A204.1 (cell line): ENCODE results near the gene IFNL2.
"Not testable (repeated sequence)": the region's sequence is repeated elsewhere in the genome, so short reads cannot be mapped to it uniquely, and the experiment has no call there.

Experiments
- FAIRE-seq: peaks from 2 replicates; lab custom pipeline; 2012; peaks lifted over from hg19 to GRCh38; lab: Jason Lieb, UNC

Gene IFNL2

DNA sequence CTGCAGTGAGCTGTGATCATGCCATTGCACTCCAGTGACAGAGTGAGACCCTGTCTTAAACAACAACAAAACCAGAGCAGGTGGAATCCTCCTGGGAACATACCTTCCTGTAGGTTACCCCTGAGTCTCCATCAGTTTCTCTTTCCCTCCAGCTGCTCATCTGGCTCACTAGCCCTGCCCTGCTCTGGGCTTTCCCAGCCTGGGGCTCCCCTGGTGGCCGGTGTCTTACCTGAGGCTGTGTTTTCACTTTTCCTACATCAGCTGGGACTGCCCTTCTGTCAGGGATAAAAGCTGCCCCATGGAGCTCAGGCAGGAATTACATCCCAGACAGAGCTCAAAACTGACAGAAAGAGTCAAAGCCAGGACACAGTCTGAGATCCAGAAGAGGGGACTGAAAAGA, at the start of gene IFNL2:
TSS of gene IFNL2 (plus strand) at position 312 of the 400 bp plus-strand sequence. CDS start 173 bp downstream, outside the sequence.
- FAIRE-seq: not testable (repeated sequence)

DNA sequence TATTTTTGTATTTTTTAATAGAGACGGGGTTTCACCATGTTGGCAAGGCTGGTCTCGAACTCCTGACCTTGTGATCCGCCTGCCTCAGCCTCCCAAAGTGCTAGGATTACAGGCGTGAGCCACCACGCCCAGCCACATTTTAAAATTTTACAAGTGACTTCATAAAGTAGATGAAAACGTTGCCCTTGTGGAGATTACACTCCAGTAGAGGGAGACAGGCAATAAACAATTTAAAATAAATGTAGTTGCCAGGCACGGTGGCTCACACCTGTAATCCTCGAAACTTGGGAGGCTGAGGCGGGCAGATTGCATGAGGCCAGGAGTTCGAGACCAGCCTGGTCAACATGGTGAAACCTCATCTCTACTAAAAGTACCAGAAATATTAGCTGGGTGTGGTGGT, 49.1 kb upstream of the IFNL2 start:
- FAIRE-seq: not testable (repeated sequence)

DNA sequence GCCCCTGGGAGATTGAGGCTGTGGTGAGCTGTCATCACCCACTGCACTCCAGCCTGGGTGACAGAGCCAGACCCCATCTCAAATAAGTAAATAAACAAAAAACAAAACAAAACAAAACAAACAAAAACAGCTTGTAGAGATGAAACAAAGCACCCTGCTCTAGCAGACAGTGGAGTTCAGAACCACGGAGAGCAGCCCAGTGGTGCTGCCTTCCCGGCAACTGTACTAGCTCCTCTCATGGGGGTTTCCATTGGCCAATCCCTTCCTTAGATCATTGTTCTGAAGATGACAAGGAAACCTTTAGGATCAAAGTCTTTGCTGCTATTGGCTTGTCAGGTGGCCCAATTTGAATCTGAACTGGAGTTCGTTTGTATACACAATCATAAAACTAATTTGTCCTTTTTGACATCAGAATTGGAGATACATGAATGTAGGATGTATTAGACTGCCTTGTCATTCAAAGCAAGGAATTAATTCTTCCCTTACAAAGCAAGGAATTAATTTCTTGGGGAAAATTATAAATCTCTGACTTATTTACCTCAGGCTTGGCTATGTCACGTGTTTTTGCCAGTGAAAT, 44.4 kb upstream of the IFNL2 start:
- FAIRE-seq: no peak

DNA sequence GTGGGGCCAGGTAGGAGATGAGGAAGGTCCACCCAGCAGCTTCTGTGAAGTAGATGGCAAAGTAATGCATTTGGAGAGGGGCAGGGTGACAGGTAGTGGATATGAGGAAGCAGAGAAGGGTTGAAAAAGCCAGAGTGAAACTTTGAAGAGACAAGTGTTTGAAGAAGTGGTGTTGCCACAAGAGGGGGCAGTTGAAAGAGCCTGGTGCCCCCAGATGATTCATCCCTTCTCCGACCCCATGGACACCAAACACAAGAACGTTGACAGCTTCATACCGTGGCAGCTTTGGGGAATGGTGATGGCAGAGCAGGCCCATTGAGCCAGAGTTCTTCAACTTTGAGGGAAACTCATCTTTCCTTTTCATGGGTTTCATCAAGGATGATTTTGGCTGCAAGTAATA, 43.3 kb upstream of the IFNL2 start:
- FAIRE-seq: no peak

DNA sequence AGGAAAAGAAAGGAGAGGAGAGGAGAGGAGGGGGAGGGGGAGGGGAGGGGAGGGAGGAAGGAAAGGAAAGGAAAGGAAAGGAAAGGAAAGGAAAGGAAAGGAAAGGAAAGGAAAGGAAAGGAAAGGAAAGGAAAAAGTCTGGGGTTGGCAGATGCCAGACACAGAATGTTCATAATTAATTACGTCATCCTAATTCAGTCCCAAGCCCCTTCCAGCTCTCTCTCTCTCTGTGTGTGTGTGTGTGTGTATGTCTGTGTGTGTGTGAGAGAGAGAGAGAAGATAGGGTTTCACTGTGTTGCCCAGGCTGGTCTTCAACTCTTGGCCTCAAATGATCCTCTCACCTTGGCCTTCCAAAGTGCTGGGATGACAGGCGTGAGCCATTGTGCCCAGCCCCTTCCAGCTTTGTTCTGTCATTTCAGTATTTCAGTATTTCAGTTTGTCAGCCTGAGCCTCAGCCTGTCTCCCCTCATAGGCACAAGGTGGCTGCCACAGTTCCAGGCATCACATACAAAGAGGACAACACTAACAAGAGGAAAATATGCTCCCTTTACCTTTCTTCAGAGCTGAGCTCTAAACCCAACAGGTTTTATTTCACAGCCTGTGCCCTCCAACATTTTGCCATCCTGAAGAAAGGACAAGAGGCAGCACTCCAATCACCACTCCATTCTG, 38.0 kb upstream of the IFNL2 start:
- FAIRE-seq: no peak

DNA sequence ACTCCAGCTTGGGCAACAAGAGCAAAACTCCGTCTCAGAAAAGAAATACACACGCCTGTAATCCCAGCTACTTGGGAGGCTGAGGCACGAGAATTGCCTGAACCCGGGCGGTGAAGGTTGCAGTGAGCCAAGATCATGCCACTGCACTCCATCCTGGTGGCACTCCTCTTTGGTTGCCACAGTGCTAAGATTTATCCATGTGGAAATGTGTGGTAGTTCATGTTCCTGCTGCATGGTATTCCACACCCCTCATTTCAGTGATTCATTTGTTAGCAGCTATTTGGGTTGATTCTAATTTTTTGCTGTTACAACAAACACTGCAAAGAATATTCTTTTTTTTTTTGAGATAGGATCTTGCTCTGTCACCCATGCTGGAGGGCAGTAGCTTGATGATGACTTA, 35.5 kb upstream of the IFNL2 start:
- no peak for FAIRE-seq

DNA sequence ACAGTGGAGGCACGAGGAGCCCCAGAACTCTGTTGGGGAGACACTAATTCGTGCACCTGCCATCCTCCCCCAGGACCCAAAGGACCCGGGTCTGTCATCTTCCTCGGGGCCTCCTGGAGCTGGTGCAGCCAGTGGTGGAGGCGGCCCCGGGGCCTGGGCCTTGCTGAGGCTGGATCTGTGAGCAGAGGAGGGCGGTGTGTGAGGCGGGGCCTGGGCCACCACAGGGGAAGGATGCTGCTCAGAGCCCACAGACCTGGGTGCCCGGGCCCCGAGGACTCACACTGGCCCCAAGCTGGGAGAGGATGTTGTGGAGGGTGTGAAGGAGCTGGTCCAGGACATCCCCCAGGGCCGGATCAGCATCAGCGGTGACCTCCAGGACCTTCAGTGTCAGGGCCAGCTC, 31.7 kb upstream of the IFNL2 start:
- FAIRE-seq: no peak

DNA sequence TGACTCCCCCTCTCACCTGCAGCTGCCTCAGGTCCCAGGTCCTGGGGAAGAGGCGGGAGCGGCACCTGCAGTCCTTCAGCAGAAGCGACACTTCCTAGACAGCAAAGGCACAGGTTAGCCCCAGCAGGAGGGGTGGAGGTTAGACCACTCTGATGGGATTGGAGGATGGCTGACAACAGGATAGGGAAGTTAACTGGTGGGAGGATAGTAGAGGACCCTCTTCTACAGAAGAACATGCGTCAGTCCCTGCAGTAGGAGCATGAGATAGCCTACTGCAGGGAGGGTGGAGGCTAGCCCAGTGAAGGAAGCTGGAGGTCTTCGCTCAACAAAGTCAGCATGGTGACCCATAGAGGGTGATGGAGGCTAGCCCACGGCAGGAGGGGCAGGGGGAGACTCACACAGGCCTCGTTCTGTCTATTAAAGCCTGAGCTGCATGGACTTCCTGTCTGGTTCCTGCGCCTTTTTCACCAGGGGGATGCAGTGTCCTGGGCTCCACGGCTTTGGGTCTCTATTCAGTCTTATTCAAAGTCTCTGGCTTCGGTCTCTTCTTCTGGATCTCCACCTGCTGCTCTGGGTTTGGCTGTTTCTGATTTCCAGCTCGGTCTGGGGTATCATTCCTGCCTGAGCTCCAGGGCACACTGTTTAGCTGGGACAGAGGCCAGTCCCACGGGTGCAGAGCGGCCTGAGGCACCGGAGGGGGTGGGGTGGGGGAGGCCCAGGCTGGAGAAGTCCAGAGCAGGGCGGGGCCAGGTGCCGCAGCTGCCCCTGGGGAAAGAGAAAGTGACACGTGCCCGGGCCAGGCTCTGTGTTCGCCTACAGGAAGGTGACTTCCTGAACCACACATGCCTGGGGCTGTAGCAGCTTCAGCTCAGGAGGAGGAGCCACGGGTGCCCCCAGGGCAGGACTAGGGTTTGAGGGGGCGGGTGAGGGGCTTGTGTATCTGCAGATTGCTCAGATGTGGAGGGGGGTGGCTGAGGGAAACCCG, 30.7 kb upstream of the IFNL2 start:
- FAIRE-seq: no peak

DNA sequence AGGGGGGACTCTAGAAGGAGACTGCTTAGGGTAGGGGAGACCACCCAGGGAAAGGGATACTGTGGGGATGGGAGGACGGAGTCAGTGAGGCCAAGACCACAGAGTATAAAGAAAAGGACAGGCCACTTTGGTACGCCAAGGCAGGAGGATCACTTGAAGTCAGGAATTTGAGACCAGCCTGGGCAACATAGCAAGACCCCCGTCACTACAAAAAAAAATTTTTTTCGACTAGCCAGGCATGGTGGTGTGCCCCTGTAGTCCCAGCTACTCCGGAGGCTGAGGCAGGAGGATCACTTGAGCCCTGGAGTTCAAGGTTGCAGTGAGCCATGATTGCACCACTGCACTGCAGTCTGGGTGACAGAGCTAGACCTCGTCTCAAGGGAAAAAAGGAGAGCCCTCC, 30.0 kb upstream of the IFNL2 start:
- no peak for FAIRE-seq

DNA sequence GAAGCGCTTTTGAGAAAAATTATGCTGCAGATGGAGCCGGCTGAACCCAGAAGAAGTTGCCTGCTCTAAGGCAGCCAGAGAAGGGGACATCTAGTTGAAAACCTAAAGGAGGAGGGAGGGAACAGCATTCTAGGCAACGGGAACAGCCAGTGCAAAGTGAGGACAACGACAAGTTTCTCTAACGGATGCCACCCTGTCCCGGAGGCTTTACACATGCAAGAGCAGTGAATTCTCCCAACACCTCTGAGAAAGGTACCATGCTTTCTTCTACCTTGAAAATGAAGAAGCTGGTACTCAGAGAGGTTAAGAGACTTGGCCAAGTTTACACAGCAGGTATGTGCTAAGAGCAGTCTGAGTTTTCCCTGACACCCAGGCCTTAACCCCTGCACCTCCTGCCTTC, 29.3 kb upstream of the IFNL2 start:
- FAIRE-seq: no peak

DNA sequence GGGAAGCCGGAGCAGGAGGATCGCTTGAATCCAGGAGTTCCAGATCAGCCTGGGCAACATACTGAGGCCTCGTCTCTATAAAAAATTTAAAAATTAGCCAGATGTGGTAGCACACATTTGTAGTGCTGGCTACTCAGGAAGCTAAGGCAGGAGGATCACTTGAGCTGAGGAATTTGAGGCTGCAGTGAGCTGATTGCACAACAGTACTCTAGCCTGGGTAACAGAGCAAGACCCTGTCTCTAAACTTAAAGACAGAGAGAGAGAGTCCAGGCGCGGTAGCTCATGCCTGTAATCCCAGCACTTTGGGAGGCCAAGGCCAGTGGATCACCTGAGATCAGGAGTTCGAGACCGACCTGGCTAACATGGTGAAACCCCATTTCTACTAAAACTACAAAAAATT, 27.8 kb upstream of the IFNL2 start:
- no peak for FAIRE-seq

DNA sequence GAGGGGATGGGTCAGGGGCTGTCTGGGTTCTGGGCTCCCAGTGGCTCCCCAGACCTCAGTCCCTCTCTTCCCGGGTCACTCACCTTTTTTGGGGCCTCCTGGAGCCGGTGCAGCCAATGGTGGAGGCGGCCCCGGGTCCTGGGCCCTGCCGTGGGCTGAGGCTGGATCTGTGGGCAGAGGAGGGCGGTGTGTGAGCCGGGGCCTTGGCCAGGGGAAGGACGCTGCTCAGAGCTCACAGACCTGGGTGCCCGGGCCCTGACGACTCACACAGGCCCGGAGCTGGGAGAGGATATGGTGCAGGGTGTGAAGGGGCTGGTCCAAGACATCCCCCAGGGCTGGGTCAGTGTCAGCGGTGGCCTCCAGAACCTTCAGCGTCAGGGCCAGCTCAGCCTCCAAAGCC, 24.5 kb upstream of the IFNL2 start:
- FAIRE-seq: not testable (repeated sequence)

DNA sequence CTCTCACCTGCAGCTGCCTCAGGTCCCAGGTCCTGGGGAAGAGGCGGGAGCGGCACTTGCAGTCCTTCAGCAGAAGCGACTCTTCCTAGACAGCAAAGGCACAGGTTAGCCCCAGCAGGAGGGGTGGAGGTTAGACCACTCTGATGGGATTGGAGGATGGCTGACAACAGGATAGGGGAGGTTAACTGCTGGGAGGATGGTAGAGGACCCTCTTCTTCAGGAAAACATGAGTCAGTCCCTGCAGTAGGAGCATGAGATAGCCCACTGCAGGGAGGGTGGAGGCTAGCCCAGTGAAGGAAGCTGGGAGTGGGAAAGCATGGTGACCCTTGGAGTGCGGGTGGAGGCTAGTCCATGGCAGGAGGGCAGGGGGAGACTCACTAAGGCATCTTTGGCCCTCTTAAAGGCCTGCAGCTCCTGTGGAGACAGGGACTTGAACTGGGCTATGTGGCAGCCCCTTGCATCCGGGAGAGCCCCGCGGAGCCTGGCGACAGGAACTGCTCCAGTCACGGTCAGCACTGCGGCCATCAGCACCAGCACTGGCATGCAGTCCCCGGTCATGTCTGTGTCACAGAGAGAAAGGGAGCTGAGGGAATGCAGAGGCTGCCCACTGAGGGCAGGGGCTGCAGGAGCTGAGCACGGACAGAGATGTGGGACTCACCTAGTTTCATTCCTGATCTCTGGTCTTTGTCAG, 23.6 kb upstream of the IFNL2 start, which contains the start of gene IFNL3:
TSS of gene IFNL3 (minus strand) at position 597 of the 691 bp plus-strand sequence. CDS start at position 558, 39 bp downstream.
- not testable (repeated sequence) for FAIRE-seq

DNA sequence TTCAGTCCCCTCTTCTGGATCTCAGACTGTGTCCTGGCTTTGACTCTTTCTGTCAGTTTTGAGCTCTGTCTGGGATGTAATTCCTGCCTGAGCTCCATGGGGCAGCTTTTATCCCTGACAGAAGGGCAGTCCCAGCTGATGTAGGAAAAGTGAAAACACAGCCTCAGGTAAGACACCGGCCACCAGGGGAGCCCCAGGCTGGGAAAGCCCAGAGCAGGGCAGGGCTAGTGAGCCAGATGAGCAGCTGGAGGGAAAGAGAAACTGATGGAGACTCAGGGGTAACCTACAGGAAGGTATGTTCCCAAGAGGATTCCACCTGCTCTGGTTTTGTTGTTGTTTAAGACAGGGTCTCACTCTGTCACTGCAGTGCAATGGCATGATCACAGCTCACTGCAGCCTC, 23.0 kb upstream of the IFNL2 start:
- not testable (repeated sequence) for FAIRE-seq

DNA sequence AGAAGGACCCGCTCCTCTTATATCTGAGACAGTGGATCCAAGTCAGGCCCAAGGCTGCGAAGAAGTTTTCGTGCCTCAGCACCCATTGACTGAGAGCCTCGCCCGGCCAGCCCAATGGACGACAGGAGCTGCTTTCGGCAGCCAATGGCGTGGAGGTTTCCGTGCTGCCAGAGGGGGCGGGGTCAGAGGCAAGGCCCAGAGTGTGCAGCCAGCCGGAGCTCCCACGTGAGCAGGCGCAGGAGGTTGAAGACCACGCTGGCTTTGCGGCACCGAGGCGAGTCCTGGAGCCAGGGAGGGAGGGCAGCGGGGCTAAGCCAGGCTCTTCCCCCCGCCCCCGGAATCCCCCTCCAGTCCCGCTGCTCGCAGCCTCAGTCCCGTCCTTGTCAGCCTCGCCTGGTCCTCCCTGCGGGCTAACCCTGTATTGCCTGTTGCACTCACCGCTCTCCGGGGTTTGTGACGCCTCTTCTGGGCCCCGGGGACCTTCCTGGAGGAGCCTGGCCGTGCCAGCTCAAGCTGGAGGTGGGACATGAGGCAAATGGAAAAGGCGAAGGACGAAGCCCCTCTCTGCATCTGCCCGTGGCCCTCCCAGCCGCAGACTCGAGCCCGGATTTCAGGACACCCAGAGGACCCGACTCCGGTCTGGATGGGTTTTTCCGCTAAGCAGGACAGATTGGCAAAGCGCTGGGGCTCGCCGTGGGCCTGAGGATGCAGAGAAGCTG, 21.1 kb upstream of the IFNL2 start:
- FAIRE-seq: no peak

DNA sequence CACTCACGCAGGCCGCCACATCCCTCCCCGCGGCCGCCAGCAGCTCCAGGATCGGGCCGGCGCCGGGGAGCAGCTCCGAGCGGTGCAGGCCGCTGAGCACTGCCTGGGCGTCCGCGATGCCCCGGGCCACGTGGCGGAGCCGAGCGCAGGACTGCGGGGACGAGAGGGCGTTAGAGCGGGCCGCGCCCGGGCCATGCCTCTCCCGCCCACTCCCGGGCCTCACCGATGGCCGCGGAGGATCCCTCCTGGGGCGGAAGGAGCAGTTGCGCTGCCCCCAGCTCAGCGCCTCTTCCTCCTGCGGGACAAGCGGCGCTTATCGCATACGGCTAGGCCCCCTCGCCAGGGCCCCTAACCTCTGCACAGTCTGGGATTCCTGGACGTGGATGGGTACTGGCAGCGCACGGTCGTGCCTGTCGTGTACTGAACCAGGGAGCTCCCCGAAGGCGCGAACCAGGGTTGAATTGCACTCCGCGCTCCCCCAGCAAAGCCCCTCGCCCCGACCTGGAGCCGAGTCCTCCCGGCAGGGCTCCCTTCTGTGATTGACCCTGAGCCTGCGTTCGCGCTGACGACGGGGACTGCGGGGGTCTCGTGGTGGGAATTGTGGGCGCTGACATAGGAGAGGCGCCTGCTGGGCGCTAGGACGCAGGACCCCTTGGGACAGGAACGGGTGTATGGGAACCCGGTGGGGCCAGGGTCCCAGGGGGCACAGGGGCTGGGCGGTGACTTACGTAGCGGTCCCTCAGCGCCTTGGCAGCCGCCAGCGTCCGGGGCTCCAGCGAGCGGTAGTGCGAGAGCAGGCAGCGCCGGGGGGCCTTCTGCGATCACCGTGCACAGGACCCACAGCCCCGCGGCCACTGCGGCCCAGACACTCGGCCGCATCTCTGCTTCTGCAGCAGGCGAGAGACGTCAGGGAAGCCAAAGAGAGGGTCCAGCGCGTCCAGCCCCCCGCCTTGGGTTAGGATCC, 20.2 kb upstream of the IFNL2 start:
- FAIRE-seq: no peak

DNA sequence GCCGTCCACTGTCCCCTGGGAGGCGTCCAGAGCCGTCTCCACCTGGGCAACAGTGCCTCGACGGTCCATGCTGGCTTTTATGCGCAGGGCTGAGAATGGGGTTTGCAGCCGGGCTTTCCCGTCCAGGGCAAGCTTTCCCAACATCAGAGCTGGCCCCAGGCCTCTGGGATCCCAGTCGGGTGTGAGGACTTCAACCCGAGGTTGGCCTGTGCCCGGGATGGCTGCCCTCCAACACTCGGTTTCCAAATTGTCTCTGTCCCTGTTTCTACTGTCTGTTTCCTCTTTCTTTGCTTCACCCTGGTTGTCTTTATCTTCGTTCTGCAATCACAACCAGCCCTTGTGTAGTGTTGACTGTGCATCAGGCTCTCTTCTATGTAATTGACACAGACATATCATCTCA, 19.4 kb upstream of the IFNL2 start, which contains the start of gene IFNL4:
TSS of gene IFNL4 (minus strand) at position 51 of the 400 bp plus-strand sequence.
- no peak for FAIRE-seq

DNA sequence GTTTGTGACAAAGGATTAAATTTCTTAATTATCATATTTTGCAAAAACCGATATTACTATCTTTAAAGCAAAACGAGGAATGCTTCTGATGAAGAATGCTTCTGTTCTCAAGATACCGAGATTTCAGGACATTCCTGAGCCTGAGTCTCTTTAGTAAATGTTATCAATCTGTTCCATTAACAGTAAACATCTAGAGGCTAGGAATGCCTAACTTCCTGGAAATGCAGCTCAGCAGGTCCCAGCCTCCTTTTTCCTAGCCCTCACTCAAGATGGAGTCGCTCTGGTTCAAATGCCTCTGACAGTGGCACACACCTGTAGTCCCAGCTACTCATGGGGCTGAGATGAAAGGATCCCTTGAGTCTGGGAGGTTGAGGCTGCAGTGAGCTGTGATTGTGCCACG, 17.1 kb upstream of the IFNL2 start:
- no peak for FAIRE-seq

DNA sequence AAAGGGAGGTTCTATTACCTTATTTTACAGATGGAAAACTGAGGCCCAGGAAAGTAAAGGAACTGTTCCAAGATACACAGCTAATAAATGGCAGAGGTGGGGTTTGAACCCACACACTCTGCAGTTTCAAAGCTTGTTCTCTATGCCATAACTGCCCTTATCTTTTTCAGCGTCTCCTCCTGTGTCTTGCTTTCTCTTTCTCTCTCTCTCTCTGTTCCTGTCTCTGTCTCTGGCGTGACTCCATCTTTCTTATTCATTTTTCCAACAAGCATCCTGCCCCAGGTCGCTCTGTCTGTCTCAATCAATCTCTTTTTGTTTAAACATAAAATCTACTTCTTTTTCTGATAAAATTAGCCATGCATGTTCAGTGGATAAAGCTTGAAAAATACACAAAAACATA, 16.4 kb upstream of the IFNL2 start:
- no peak for FAIRE-seq

DNA sequence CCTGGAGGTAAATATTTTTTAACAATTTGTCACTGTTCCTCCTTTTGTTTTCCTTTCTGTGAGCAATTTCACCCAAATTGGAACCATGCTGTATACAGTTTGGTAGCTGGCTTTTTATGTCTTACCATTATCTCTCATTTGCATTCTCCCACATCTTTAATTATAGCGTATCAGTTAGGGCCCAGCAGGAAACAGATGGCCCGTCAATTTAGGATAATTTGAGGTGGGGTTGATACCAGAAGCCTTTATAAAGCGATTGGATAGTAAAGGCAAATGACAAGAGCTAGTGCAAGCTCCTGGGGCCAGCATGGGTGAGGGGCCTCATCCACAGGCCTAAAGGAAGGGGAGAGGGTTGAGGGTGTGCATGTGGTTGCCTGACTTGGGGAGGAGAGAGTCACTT, 15.7 kb upstream of the IFNL2 start:
- no peak for FAIRE-seq
